DMS153 (cell line): ENCODE results near the gene ANKRD17.
A peak's percentile ranks its signal among the peaks of the same experiment; 100 is the strongest.
"Not testable (repeated sequence)": the region's sequence is repeated elsewhere in the genome, so short reads cannot be mapped to it uniquely, and the experiment has no call there.

Experiments
- DNase-seq: peaks from one replicate; lab custom pipeline; 2025; lab: John Stamatoyannopoulos, UW

The ANKRD17 gene

DNA sequence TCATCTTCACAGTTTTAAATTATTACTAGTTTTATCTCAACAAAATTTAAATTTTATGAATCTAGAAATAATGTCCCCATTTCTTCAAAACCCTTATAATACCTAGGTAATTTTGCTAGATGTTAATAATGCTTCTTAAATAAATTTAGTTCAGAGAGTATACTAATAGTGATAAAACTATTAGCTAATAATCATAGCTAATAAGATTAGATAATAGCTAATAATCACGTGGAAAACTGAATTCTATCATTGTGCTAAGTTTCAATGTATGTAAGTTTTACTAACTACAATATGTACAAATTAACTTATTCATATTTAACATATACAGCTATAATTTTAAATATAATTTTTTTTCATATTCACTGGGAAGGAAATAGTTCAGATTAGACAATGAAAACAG is 10.2 kb downstream of the ANKRD17 start:
- DNase-seq = no peak

DNA sequence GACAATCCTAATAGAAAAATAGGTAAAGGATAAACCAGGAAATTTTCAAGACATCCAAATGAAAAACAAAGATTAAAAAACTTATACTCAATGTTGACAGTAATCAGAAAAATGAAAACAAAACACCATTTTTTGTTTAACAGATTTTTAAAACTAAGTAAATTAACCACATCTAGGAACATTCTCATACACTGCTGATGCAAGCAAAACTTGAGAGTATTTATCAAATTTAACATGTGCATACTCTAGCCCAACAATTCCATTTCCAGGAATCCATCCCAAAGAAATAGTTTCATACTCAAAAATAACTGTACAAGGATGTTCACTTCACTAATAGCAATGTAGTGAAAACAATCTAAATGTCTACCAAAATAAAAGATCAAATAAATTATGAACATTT is 11.5 kb downstream of the ANKRD17 start:
- no peak for DNase-seq

DNA sequence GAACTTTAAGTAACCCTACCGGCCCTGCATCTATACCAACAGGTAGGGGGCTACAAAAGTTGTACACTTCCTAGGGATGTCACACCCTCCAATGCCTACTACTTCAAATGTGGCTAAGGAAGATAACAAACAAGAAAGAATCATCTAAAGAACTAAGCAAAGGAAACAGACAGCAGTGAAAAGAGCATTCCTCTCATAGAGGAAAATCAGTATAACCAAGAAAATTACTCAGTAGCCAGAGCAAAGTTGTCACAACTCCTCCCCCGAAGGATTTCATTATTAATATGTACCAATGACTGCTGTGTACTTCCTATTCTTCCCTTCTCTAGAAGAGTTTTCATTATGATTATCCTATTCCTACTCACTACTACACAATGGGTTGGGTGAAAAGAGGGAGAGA is 12.6 kb downstream of the ANKRD17 start:
- no peak for DNase-seq

DNA sequence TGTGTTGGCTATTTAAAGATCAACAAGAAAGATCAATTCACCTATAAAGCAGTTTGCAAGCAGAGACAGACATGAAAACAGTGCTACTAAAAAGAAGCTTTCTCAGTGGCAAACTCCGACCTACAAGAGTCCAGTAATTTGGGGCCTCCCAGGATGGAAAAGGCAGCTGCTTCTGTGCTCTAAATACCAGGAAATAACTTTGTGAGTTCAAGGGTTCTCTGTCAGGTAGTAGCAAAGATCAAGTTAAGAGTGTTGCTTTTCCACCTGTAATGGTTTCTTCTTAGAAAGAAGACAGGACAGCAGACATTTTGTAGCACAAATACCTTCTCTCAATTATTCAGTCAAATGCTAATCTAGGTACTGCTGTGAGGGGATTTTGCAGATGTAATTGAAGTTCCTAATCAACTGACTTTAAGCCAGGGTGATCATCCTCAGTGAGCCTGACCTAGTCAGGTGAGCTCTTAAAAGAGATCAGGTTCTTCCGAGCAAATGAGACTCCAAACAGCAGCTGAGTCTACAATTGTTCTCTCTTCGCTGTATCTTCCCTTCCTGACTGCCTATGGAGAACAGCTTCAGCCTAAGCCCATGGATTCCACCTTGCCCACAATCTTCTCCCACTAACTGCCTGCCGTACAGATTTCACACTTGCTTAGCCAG is 13.5 kb downstream of the ANKRD17 start:
- no peak for DNase-seq

DNA sequence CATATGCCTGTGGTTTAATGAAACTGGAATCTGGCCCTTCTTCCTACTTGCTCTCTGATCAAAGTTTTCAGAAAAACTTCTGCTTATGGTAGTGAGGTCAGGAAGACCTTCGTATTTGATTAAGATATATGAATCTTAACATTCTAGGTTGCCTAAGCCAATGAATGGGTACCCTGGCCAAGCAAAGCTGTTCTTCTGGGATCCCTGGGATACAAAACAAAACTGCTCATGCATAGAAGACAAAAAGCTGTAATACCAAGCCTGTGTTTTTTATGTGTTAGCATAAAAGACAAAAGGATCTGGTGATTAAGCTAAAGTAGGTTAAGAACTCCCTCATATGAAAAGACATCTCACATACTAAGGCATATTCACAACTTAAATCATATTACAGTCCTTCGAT is 21.6 kb downstream of the ANKRD17 start:
- DNase-seq = no peak

DNA sequence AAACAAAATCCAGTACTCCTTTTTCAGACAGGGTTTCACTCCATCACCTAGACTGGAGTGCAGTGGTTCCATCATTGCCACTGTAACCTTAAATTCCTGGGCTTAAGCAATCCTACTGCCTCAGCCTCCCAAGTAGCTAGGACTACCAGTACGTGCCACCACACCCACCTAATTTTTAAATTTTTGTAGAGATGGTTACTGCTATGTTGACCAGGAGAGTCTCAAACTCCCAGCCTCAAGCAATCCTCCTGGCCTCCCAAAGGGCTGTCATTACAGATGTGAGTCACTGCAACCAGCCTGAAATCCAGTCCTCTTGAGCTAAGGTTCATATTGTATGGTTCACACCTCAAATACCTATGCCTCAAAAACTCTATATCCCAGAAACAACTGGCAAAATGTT is 22.4 kb downstream of the ANKRD17 start:
- no peak for DNase-seq

DNA sequence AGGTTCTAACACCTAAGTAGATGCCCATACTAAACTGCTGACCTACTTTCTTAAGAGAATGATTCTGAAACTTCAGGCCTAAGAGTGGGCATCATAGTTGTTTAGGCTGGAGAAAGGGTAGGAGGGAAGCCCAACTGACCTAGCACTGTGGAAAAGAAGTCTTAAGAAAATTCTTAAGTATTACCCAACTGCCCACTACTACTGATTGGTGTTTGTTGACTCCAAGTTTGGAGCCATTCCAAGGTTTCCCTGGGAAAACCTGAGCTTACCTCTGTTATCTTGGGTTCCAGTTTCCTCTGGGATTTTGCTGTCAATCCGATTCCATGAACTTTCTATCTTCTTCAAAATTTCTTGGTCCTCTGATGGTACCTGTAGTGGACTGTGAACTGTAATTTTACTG is 23.9 kb downstream of the ANKRD17 start:
- DNase-seq = no peak

DNA sequence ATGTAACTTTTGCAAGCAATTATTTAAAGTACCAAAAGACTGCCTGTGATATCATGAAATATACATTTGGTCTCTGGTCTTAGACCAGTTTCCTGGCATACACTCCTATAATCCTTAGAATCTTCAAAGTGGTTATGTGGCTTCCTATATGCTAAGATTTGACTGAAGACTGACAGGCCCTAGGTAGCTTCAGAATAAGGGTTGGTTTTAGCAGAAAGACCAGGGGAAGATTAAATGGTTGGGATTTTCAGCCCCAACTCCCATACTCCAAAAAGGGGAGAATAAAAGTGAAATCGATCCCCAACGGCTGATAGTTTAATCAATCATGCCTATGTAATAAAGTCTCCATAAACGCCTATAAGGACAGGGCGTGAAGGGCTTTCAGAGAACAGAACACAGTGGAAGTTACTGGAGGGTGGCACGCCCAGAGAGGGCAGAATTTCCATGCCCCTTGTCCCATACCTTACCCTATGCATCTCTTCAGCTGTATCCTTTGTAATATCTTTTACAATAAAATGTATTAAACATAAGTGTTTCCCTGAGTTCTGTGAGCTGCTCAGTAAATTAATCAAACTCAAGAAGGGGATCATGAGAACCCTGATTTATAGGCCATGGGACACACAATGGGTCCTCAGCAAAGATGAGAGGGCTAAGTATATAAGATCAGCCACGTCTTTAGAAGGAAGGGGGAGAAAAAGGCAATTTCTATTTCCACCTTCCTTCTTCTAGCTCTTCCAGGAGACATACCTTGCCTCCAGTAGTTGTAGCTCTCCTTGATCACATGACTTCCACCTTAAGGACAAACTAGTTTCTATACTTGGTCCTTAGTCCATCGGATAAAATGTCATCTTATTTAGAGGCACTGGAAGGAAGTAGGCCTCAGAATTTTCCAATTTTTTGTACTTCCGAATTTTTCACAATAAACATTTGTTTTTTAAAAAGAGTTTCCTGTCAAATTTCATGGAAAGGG is 26.8 kb downstream of the ANKRD17 start:
- no peak for DNase-seq

DNA sequence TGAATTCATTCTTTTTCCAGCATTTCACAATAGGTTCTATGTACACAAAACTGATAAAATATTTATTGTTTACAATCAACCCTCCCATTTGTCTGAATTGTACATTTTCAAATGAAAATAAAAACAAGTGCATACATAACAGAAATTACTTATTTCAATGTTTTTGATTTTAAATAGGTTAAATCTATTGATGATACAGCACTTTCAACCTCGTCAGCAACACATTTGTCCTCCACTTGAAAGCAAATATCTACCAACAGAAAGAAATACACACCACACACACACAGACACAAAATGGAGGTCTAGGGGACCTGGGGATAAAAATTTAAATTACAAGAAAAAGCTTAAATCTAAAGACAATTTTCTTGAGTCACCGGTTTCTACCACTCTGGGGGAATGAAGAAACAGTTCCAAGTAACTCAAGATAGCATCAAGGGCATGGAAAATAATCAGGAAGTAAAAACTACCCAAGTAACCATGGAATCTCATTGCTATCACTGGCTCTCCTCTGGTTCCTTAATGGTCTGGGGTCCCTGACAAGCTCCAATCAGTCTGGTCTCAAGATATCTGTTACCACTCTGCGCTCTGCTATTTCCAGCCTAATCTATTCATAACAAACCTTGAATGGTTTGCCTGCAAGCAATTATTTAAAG is 27.6 kb downstream of the ANKRD17 start:
- no peak for DNase-seq

DNA sequence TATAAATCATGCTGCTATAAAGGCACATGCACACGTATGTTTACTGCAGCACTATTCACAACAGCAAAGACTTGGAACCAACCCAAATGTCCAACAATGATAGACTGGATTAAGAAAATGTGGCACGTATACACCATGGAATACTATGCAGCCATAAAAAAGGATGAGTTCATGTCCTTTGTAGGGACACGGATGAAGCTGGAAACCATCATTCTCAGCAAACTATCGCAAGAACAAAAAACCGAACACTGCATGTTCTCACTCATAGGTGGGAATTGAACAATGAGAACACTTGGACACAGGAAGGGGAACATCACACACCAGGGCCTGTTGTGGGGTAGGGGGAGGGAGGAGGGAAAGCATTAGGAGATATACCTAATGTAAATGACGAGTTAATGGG is 29.8 kb downstream of the ANKRD17 start:
- DNase-seq = not testable (repeated sequence)

DNA sequence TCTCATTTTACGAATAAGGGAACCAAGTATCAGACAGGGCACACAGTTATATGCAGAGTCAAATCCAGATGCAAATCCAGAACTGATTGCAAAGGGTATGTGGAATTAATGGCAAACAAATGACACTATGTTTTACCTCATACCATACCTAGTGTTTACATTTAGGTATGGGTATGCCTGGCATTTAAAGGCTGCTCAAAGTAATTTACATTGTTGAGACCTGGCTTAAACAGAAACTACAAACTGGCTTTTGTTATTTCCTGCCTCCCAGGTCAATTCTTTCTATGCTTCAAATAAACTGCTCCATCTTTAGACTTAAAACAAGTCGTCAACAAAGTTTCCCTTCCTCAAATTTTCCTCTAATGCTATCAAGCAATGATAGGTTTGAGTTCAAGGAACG is 33.7 kb downstream of the ANKRD17 start:
- no peak for DNase-seq

DNA sequence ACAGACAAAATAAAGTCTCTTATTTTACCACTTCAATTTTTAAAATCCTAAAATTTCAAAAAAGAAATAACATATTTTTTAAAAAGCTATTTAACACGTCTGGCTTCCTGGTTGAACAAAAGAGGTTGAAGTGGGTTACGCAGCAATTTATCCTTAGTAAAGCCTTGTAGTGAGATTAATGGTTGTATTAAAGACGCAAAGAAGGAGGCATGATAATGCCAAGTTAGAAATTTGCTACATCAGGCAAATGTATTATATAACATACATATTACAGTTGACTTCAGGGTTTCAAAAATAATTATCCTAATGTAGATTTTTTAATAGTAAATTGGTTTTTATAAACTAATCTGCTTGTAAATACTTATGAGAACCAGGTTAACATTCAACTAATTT is 35.3 kb downstream of the ANKRD17 start:
- DNase-seq = peak; percentile 90

DNA sequence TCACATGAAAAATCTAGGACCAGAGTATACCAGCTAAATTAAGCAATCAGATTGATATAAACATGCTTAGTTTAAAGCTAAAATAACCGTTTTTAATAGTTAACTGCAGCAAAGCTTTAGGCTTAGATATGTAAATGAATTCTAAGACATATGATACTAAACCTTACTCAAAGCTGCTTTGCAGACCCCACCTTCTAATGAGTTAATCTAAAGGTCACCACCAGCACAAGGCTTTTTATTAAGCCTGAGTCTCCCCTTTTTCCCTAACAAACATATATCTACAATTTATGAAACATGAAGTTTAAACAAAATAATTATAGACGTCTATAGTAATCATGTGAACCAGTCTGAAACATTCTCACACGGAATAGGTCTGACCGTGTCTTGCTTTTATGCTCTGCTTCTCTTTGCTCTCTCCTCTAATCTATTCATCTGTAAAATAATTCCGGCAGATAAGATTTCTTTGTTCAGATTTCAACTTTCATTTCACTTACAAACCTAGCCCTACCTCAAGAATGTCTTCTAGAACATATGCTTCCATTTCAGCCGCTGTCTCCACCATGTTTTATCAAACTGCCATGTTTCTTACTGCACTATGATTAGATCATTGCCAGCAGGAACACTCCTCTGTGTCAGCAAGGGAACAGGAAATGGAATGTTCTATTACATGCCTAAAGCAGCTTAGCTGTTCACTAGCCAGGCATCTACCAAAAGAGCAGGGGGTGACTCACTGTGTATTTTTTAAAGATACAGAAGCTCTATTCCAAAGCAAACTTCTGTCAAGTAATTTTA is 35.9 kb downstream of the ANKRD17 start:
- DNase-seq = peak; percentile 90

DNA sequence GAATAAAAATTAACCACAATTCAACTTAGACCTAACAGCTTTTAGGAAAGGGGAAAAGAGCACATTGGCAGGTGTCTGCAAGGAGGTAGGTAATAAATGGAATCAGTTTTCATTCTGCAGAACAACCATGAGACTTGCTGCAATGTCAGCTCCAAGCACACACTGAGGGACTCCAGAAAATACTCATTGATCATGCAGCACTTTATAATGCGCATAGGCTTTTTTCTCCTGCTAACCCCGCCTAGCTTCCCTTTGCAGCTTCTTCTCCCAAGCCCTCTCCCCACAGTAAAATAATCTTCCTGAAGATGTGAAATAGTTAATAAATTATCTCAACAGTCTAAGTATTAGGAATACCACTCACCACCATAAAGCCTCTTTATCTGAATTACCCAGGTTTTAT is 36.9 kb downstream of the ANKRD17 start:
- no peak for DNase-seq

DNA sequence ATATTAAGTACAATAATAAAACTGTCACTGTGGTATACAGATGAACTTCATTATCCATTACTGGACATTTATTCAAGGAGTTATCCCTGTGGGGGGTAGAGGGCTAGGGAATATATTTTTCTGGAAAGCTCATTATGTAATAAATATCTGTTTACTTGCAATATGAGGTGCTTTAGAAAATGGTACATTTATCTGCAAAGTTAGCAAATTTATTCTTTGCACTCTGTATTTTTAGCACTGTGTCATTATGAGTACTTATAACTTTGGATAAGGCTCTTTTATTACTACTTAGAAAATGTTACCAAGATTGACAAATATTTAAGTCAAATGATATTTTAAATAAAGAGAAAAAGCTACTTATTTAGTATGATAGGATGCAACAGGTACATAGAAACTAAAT is 37.8 kb downstream of the ANKRD17 start:
- DNase-seq = no peak

DNA sequence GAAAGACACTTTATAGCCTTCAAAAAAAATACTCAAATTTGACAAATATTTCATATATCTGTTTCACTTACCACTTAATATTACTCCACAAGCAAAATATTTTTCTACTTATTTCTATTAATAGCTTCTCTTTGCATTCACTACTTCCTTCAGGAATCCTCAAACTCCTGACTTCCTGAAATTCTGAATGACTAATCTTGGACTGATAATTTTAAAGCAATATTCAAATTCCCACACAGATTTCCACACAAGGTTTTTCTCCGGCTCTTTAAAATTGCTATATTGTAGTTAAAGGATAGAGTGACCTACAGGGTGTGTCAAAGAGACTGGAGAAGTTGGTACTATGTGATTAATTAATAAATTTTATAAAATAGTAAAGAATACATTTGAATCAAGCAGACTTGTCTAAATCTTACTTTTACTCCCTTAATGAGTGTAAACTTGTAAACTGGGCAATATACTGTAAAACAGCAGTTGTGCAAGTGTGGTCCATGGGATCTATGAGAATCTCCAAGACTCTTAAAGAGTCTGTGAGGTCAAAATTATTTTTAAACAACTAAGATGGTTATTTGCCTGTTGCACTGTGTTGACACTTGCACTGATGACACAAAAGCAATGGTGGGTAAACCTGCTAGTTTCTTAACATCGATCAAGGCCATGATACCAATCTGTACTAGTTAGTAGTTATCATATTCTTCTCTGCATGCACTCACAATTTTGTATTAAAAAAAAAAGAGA is 44.5 kb downstream of the ANKRD17 start:
- no peak for DNase-seq

DNA sequence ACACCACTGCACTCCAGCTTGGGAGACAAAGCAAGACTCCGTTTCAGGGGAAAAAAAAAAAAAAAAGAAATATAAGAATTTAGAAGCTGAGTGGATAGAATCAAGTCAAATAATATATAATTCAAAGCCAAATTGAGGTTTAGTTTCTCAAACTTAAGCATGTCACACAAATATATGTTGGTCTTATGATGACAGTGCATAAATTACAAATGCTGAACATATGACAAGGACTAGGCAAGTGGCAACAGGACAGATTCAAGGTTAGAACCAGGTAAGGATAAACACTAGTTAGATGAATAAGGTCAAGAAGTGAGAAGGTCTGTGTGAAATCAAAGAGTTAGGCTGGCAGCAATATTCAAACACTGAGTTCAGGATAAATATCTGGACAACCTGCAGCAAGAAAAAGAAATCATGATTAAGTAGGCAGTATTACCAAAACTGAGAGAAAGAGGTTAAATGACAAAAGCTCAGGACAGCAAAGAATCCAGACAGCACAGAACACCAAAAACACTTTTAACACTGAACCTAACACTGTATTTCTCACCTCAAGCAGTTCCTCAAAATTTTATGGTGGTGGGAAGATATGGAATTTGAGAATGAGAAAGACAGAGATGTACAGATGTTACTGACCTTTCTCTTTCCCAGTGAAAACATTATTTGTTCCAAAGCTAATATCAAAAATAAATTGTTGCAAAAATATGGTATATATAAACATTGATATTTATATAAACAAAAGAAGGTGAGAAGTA is 45.4 kb downstream of the ANKRD17 start:
- DNase-seq = no peak

DNA sequence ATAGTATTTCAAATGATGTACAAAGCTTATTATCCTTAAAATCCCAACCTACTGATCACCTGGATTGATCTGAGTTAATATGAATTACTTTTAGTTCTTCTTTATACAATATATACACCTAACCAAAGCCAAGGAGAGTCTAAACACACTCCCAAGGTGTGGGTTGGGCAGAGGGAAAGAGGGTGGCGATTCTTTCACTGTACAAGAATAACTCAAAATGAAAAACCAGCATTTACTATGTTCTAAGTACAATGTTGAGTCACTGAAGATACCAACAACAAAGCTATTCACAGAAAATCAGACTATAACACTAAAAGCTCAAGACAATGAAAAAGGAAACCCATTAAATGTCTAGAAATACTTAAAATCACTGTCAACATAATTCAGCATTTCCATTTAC is 46.6 kb downstream of the ANKRD17 start:
- no peak for DNase-seq

DNA sequence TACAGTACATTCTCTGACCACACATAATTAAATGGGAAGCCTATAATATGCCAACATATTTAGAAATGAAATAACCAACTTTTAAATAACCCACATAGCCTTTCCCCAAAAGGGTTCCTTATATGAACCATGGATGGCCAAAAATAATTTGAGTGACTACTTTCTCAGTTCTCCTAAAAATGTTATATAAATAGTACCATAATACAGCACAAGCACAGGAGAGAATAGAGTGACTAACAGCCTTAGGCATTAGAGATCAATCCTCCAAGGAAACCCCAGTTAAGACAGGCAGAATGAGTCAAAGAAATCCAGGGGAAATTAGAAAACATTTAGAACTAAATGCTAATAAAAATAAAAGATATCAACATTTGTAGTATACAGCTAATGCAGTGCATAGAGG is 50.2 kb downstream of the ANKRD17 start:
- no peak for DNase-seq

DNA sequence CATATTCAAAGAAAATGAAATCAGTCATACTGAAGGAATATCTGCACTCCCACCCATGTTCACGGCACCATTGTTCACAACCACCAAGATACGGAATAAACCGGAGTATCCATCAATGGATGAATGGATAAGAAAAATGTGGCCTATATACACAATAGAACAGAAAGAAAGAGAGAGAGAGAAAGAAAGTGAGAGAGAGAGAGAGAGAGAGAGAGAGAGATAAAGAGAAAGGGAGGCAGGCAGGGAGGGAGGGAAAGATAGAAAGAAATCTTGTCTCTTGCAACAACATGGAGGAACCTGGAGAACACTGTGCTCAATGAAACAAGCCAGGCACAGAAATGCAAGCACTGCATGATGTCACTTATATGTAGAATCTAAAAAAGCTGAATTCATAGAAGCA is 52.4 kb downstream of the ANKRD17 start:
- no peak for DNase-seq

DNA sequence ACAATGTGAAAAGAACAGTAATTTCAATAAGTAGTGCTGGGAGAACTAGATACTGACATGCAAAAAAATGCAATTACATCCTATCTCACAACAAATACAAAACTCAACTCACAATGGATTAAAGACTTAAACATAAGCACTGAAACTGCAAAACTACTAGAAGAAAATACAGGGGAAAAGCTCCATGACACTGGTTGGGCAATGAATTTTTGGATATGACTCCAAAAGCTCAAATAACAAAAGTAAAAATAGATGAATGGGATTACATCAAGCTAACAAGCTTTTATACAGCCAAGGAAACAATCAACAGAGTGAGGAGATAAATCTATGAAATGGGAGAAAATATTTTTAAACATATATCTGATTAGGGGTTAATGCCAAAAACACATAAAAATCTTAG is 53.1 kb downstream of the ANKRD17 start:
- no peak for DNase-seq
